K562 (cell line): ENCODE measurements around the gene TMEM116. TPM values are rescaled to one million over a fixed set of nuclear protein-coding genes. Genes with fewer than 3 reads are reported as not detected.

Experiments
- BRCA1 ChIP-seq, 2 experiments: fragments of 450-650 bp in 1 of 2; sonication (generic) in 1 of 2; formaldehyde crosslinking in 1 of 2; IDR thresholded peaks; 2 replicates each; pipeline versions ENCODE4 v1.5.0 to v1.6.1; 2017 to 2020; ENCODE audit warnings: mild to moderate bottlenecking in 1 of 2, missing genetic modification reagents in 1 of 2
- BRD9 ChIP-seq: fragments of 450-650 bp; IDR thresholded peaks from 2 replicates; pipeline ENCODE4 v1.6.1; 2018; ENCODE audit warnings: low read depth; ENCODE audit not compliant: partially characterized antibody
- CBX3 ChIP-seq, 2 experiments: IDR thresholded peaks; 1 replicate in 1 of 2; 2 replicates in 1 of 2; pipeline ENCODE4 v1.6.1; 2012; ENCODE audit warnings: inconsistent platforms in 2 of 2, low read length in 2 of 2, borderline replicate concordance in 1 of 2, control low read depth in 1 of 2
- CEBPG ChIP-seq, 3 experiments: fragments of 200-800 bp in 1 of 3; sonication (Bioruptor generic) in 1 of 3; sonication (generic) in 1 of 3; formaldehyde crosslinking in 1 of 3; IDR thresholded peaks in 2 of 3; conservative IDR thresholded peaks in 1 of 3; 2 replicates each; pipeline versions ENCODE4 v1.6.1 to v1.8.0; 2016 to 2022; ENCODE audit warnings: missing compliant biosample characterization in 2 of 3, missing genetic modification characterization in 2 of 3, mild to moderate bottlenecking in 1 of 3, missing genetic modification reagents in 1 of 3
- CREB1 ChIP-seq, 2 experiments: sonication (generic) in 1 of 2; formaldehyde crosslinking in 1 of 2; IDR thresholded peaks; 2 replicates each; pipeline versions ENCODE4 v1.6.1 to v1.8.0; 2012 to 2022; ENCODE audit warnings: inconsistent platforms in 1 of 2, mild to moderate bottlenecking in 1 of 2, missing genetic modification reagents in 1 of 2, moderate library complexity in 1 of 2
- CREM ChIP-seq: IDR thresholded peaks from 2 replicates; pipeline ENCODE4 v1.6.1; 2014; ENCODE audit warnings: antibody characterized with exemption, low read depth
- E2F4 ChIP-seq: sonication (generic); formaldehyde crosslinking; IDR thresholded peaks from 2 replicates; pipeline ENCODE4 v1.8.0; 2022; ENCODE audit warnings: mild to moderate bottlenecking, low read depth, missing genetic modification reagents
- ESRRA ChIP-seq: fragments of 450-650 bp; IDR thresholded peaks from 2 replicates; pipeline ENCODE4 v1.6.1; 2014; ENCODE audit warnings: low read depth, mild to moderate bottlenecking, moderate library complexity, borderline replicate concordance
- L3MBTL2 ChIP-seq: fragments of 450-650 bp; IDR thresholded peaks from 2 replicates; pipeline ENCODE4 v1.6.1; 2016; ENCODE audit warnings: mild to moderate bottlenecking, moderate library complexity
- MBD2 ChIP-seq: sonication (generic); IDR thresholded peaks from 2 replicates; pipeline ENCODE4 v1.6.1; 2016; ENCODE audit warnings: low read depth, borderline replicate concordance
- NR2C2 ChIP-seq, 2 experiments: fragments of 200-800 bp in 1 of 2; sonication (Bioruptor generic) in 1 of 2; sonication (generic) in 1 of 2; formaldehyde crosslinking in 1 of 2; IDR thresholded peaks; 2 replicates each; pipeline versions ENCODE4 v1.6.1 to v1.8.0; 2016 to 2022; ENCODE audit warnings: mild to moderate bottlenecking in 1 of 2, missing compliant biosample characterization in 1 of 2, missing genetic modification characterization in 1 of 2, missing genetic modification reagents in 1 of 2
- POLR2AphosphoS5 ChIP-seq: IDR thresholded peaks from 2 replicates; pipeline ENCODE4 v1.6.1; 2011; ENCODE audit warnings: mild to moderate bottlenecking, low read depth, low read length, moderate library complexity; ENCODE audit not compliant: control insufficient read depth, insufficient read depth
- SIN3A ChIP-seq, 2 experiments: fragments of 150-350 bp in 1 of 2; IDR thresholded peaks; 2 replicates each; pipeline ENCODE4 v1.6.1; 2011 to 2016; ENCODE audit warnings: borderline replicate concordance in 2 of 2, low read depth in 2 of 2, low read length in 2 of 2, mild to moderate bottlenecking in 2 of 2, moderate library complexity in 2 of 2; ENCODE audit not compliant: control insufficient read depth in 1 of 2
- SRSF1 ChIP-seq: fragments of 200-400 bp; formaldehyde crosslinking; IDR thresholded peaks from 2 replicates; pipeline ENCODE4 v1.6.1; 2017; ENCODE audit warnings: mild to moderate bottlenecking, low read depth, low read length, moderate library complexity
- TAF9B ChIP-seq: fragments of 450-650 bp; IDR thresholded peaks from 2 replicates; pipeline ENCODE4 v1.6.1; 2018; ENCODE audit warnings: mild to moderate bottlenecking; ENCODE audit not compliant: partially characterized antibody
- ZEB2 ChIP-seq: fragments of 450-650 bp; IDR thresholded peaks from 2 replicates; pipeline ENCODE4 v1.6.1; 2016
- ZNF507 ChIP-seq: conservative IDR thresholded peaks from 2 replicates; pipeline ENCODE4 v1.6.1; 2017; ENCODE audit warnings: missing genetic modification characterization, missing compliant biosample characterization
- ZNF717 ChIP-seq: fragments of 250-450 bp; sonication (Bioruptor Pico); IDR thresholded peaks from 2 replicates; pipeline ENCODE4 v1.5.0; 2021
- ZZZ3 ChIP-seq: fragments of 450-650 bp; IDR thresholded peaks from 2 replicates; pipeline ENCODE4 v1.6.1; 2016; ENCODE audit warnings: antibody characterized with exemption, mild to moderate bottlenecking, moderate library complexity
- polyA plus RNA-seq, 8 experiments: library from polyadenylated mRNA; depleted of rRNA in 4 of 8; stranded (reverse) in 5 of 8; unstranded in 3 of 8; fragments of >200 nt; fragmentation: Nextera tagmentation in 2 of 8; fragmentation: Illumina TruSeq in 1 of 8; extraction: Ambion mirVana in 2 of 8; extraction: Trizol in 1 of 8; gene quantifications; 2 replicates each; pipeline versions ENCODE4 v1.2.1 to v1.2.3, GENCODE V29; 2011 to 2014; ENCODE audit warnings: inconsistent platforms in 1 of 8, missing spikeins in 1 of 8
- total RNA-seq, 7 experiments: library from RNA; depleted of rRNA in 6 of 7; stranded (reverse); fragments of >200 nt in 6 of 7; fragmentation: Illumina TruSeq in 2 of 7; extraction: Trizol in 2 of 7; gene quantifications; 2 replicates each; pipeline versions ENCODE4 v1.2.1 to v1.2.3, GENCODE V29; 2011 to 2021; ENCODE audit warnings: low replicate concordance in 1 of 7
- TF ChIP-seq, protein P1 (sequence below), 2 experiments: fragments of 450-650 bp in 1 of 2; sonication (generic) in 1 of 2; formaldehyde crosslinking; conservative IDR thresholded peaks; 2 replicates each; pipeline versions ENCODE4 v1.4.0 to v1.8.1; 2020 to 2022; ENCODE audit warnings: mild to moderate bottlenecking in 1 of 2, missing genetic modification reagents in 1 of 2
- TF ChIP-seq, protein P2 (sequence below): fragments of 250-450 bp; sonication (Bioruptor Pico); IDR thresholded peaks from 2 replicates; pipeline ENCODE4 v1.4.0; 2020; ENCODE audit warnings: mild to moderate bottlenecking, moderate library complexity, borderline replicate concordance

The TMEM116 gene
- total and polyA plus RNA-seq, 9 of the 15 experiments (the other 6 are each of a cell fraction or from before 2014, with no cell fraction given): 5.2 to 78.6 (median 13.9) TPM

GRCh38 chr12:112013601-112014402 is 837 bp upstream of the TMEM116 start (continued):
- TF ChIP-seq CEBPG (CRISPR knock-in tag; IDR thresholded peaks at IDR 0.05) (peak; percentile 96), CEBPG (tag; conservative IDR thresholded peaks at IDR 0.05 in 1 of 2, IDR thresholded peaks at IDR 0.05 in 1 of 2) (peak; percentile 84 to 85), MBD2 (no peak), ZEB2 (peak; percentile 62; the same call in 1 of the 2 replicates), CBX3 (IDR thresholded peaks at IDR 0.05; ENCODE audit: borderline replicate concordance in 1 of 2, low read length in 2 of 2) (0 out of 3 replicates have a peak, but pooled peaks of 1 of the 2 experiments have one; percentile 20), ZNF507 (tag) (no peak), L3MBTL2 (peak; percentile 83), NR2C2 (CRISPR knock-in tag; IDR thresholded peaks at IDR 0.05) (peak; percentile 63; the same call in 1 of the 2 replicates), NR2C2 (tag; IDR thresholded peaks at IDR 0.05) (peak; percentile 37; the same call in 1 of the 2 replicates), ZNF717 (CRISPR knock-in tag) (0 out of 2 replicates have a peak, but pooled peaks have one; percentile 67), ZZZ3 (no peak), BRCA1 (IDR thresholded peaks at IDR 0.05) (no peak), BRCA1 (CRISPR knock-in tag; IDR thresholded peaks at IDR 0.05) (0 out of 2 replicates have a peak, but pooled peaks have one; percentile 56), POLR2AphosphoS5 (peak; percentile 46), E2F4 (CRISPR knock-in tag) (0 out of 2 replicates have a peak, but pooled peaks have one; percentile 24), SRSF1 (no peak), CREM (0 out of 2 replicates have a peak, but pooled peaks have one; percentile 26), SIN3A (IDR thresholded peaks at IDR 0.05; ENCODE audit: borderline replicate concordance in 2 of 2, control insufficient read depth in 1 of 2, low read depth in 2 of 2, low read length in 2 of 2) (peak in 1 of 2 experiments; percentile 65; a peak in 1 of 4 replicates), ESRRA (peak; percentile 30), TAF9B (peak; percentile 10), CREB1 (IDR thresholded peaks at IDR 0.05) (peak; percentile 33), CREB1 (CRISPR knock-in tag; IDR thresholded peaks at IDR 0.05) (no peak; the same call in 1 of the 2 replicates), BRD9 (no peak)
- TF ChIP-seq, protein P1, sequence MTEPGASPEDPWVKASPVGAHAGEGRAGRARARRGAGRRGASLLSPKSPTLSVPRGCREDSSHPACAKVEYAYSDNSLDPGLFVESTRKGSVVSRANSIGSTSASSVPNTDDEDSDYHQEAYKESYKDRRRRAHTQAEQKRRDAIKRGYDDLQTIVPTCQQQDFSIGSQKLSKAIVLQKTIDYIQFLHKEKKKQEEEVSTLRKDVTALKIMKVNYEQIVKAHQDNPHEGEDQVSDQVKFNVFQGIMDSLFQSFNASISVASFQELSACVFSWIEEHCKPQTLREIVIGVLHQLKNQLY (CRISPR knock-in tag; conservative IDR thresholded peaks at IDR 0.05): no peak
- TF ChIP-seq, protein P2, sequence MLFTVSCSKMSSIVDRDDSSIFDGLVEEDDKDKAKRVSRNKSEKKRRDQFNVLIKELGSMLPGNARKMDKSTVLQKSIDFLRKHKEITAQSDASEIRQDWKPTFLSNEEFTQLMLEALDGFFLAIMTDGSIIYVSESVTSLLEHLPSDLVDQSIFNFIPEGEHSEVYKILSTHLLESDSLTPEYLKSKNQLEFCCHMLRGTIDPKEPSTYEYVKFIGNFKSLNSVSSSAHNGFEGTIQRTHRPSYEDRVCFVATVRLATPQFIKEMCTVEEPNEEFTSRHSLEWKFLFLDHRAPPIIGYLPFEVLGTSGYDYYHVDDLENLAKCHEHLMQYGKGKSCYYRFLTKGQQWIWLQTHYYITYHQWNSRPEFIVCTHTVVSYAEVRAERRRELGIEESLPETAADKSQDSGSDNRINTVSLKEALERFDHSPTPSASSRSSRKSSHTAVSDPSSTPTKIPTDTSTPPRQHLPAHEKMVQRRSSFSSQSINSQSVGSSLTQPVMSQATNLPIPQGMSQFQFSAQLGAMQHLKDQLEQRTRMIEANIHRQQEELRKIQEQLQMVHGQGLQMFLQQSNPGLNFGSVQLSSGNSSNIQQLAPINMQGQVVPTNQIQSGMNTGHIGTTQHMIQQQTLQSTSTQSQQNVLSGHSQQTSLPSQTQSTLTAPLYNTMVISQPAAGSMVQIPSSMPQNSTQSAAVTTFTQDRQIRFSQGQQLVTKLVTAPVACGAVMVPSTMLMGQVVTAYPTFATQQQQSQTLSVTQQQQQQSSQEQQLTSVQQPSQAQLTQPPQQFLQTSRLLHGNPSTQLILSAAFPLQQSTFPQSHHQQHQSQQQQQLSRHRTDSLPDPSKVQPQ (CRISPR knock-in tag): no peak
